ENCODE results near the gene PEAK1.

DNA sequence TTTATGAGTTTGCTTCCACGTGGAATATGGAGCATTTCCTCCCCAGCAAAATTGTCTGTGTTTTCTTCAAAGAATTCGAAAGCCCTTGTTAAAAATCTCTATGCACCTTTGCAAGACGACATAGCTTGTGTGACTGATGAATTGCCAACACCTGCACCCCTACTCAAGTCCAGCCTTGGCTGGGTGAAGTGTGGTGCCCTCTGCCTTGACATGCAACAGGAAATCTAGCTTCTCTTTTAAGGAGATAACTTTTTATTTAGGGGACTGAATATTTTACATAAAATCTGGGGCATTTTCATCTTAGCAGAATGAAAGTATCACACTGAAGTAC, 1.4 kb upstream of the PEAK1 start:
- TF ChIP-seq, protein P1, sequence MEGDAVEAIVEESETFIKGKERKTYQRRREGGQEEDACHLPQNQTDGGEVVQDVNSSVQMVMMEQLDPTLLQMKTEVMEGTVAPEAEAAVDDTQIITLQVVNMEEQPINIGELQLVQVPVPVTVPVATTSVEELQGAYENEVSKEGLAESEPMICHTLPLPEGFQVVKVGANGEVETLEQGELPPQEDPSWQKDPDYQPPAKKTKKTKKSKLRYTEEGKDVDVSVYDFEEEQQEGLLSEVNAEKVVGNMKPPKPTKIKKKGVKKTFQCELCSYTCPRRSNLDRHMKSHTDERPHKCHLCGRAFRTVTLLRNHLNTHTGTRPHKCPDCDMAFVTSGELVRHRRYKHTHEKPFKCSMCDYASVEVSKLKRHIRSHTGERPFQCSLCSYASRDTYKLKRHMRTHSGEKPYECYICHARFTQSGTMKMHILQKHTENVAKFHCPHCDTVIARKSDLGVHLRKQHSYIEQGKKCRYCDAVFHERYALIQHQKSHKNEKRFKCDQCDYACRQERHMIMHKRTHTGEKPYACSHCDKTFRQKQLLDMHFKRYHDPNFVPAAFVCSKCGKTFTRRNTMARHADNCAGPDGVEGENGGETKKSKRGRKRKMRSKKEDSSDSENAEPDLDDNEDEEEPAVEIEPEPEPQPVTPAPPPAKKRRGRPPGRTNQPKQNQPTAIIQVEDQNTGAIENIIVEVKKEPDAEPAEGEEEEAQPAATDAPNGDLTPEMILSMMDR (IDR thresholded peaks at IDR 0.05) = no peak
- TF ChIP-seq POLR2A (IDR thresholded peaks at IDR 0.05) = no peak
